Esophagus (tissue), 2 donors: ENCODE data around the gene KDM4B. TPM values are rescaled to one million over a fixed set of nuclear protein-coding genes. Genes with fewer than 3 reads are reported as not detected.
"Not testable (repeated sequence)": the region's sequence is repeated elsewhere in the genome, so short reads cannot be mapped to it uniquely, and the experiment has no call there.

Experiments
- H3K27ac ChIP-seq, 2 donors: one replicate each; pipeline ENCODE4 v1.5.1; 2013; ENCODE audit warnings: low read depth in 2 of 2, mild to moderate bottlenecking in 2 of 2, inconsistent platforms in 1 of 2, low read length in 1 of 2, moderate library complexity in 1 of 2
- H3K27me3 ChIP-seq, 2 donors: one replicate each; pipeline ENCODE4 v1.6.1; 2013; ENCODE audit warnings: low read length in 2 of 2, control low read depth in 1 of 2, mild to moderate bottlenecking in 1 of 2; ENCODE audit not compliant: insufficient read depth in 2 of 2, control insufficient read depth in 1 of 2
- H3K36me3 ChIP-seq, 2 donors: one replicate each; pipeline ENCODE4 v1.6.1; 2013; ENCODE audit warnings: low read length in 1 of 2; ENCODE audit not compliant: control insufficient read depth in 2 of 2, insufficient read depth in 2 of 2
- H3K4me1 ChIP-seq, 2 donors: one replicate each; pipeline ENCODE4 v1.6.1; 2013; ENCODE audit warnings: low read length in 1 of 2; ENCODE audit not compliant: control insufficient read depth in 2 of 2, insufficient read depth in 2 of 2
- H3K4me3 ChIP-seq, 2 donors: one replicate each; pipeline ENCODE4 v1.5.1; 2013; ENCODE audit warnings: low read length in 2 of 2, mild to moderate bottlenecking in 2 of 2, low read depth in 1 of 2, moderate library complexity in 1 of 2
- H3K9me3 ChIP-seq, 2 donors: one replicate each; pipeline ENCODE4 v1.6.1; 2013; ENCODE audit warnings: mild to moderate bottlenecking in 2 of 2, low read depth in 1 of 2, low read length in 1 of 2, moderate library complexity in 1 of 2; ENCODE audit not compliant: control insufficient read depth in 2 of 2, insufficient read depth in 1 of 2
- WGBS, 2 donors: extraction: QIAGEN DNeasy Blood & Tissue Kit; methylation state at CpG; one replicate each; pipeline ENCODE4 v1.1.7; 2013; 5-methylcytosine and 5-hydroxymethylcytosine counted together
- polyA plus RNA-seq, 2 donors: library from polyadenylated mRNA; stranded (reverse); fragments of 200-250 nt; gene quantifications; one replicate each; pipeline ENCODE4 v1.2.3, GENCODE V29; 2013
- donor health status: healthy with polysubstance abuse.
- donor health status: Bipolar disorder and iron deficiency.

The KDM4B gene
- polyA plus RNA-seq, 2 donors: 10.7 to 26.7 TPM

- Histone ChIP-seq H3K9me3 (no peaks in the 10 kb centered on the region), H3K27me3 (no peaks in the 10 kb centered on the region), H3K36me3 (no peaks in the 10 kb centered on the region), H3K4me3 (no peak overlapping the region), H3K4me1 (no peaks in the 10 kb centered on the region), H3K27ac (no peak overlapping the region)
- 50 to 57% methylated on average over 7 of the region's 7 CpGs for WGBS, 2 donors
Observed at GRCh38 chr19:5186293-5187050, 217.6 kb downstream of the KDM4B start.

- Histone ChIP-seq H3K36me3 (no peaks in the 10 kb centered on the region), H3K4me1 (no peaks in the 10 kb centered on the region), H3K27me3 (no peaks in the 10 kb centered on the region), H3K9me3 (no peaks in the 10 kb centered on the region), H3K4me3 (no peak overlapping the region), H3K27ac (no peak overlapping the region)
- WGBS, 2 donors: 60 to 61% methylated on average over 19 of the region's 19 CpGs
Observed at GRCh38 chr19:5188548-5189317, 219.8 kb downstream of the KDM4B start.

- H3K9me3 ChIP-seq: no peaks in the 10 kb centered on the region
- no peak overlapping the region for H3K4me3 ChIP-seq
- no peaks in the 10 kb centered on the region for H3K27me3 ChIP-seq
- no peaks in the 10 kb centered on the region for H3K4me1 ChIP-seq
- H3K27ac ChIP-seq: no peak overlapping the region
- H3K36me3 ChIP-seq: no peaks in the 10 kb centered on the region
- 32 to 49% methylated on average over 6 of the region's 6 CpGs for WGBS, 2 donors
Observed at GRCh38 chr19:5189318-5189607, 220.3 kb downstream of the KDM4B start.

GRCh38 chr19:5191091-5191490, 222.2 kb downstream of the KDM4B start:
- WGBS, 2 donors: 83 to 93% methylated on average over 5 of the region's 5 CpGs
- Histone ChIP-seq H3K9me3 (no peaks in the 10 kb centered on the region), H3K4me3 (no peak overlapping the region), H3K4me1 (no peaks in the 10 kb centered on the region), H3K27me3 (no peaks in the 10 kb centered on the region), H3K36me3 (no peaks in the 10 kb centered on the region), H3K27ac (no peak overlapping the region)

GRCh38 chr19:5192568-5192967, 223.7 kb downstream of the KDM4B start:
- no peak overlapping the region for H3K4me3 ChIP-seq
- H3K27me3 ChIP-seq: no peaks in the 10 kb centered on the region
- H3K27ac ChIP-seq: no peak overlapping the region
- no peaks in the 10 kb centered on the region for H3K36me3 ChIP-seq
- no peaks in the 10 kb centered on the region for H3K4me1 ChIP-seq
- H3K9me3 ChIP-seq: no peaks in the 10 kb centered on the region
- 80 to 89% methylated on average over 5 of the region's 5 CpGs for WGBS, 2 donors

GRCh38 chr19:5193192-5193591, 224.3 kb downstream of the KDM4B start:
- Histone ChIP-seq H3K4me3 (no peak overlapping the region), H3K36me3 (no peaks in the 10 kb centered on the region), H3K27ac (no peak overlapping the region), H3K4me1 (no peaks in the 10 kb centered on the region), H3K9me3 (no peaks in the 10 kb centered on the region), H3K27me3 (no peaks in the 10 kb centered on the region)
- WGBS, 2 donors: 31 to 53% methylated on average over 7 of the region's 7 CpGs

GRCh38 chr19:5194641-5195040, 225.7 kb downstream of the KDM4B start:
- Histone ChIP-seq H3K27me3 (no peaks in the 10 kb centered on the region), H3K9me3 (no peaks in the 10 kb centered on the region), H3K36me3 (no peaks in the 10 kb centered on the region), H3K4me1 (no peaks in the 10 kb centered on the region), H3K27ac (no peak overlapping the region), H3K4me3 (no peak overlapping the region)
- WGBS, 2 donors: 90 to 97% methylated on average over 4 of the region's 4 CpGs

- not testable (repeated sequence) for H3K36me3 ChIP-seq, H3K9me3 ChIP-seq, H3K27ac ChIP-seq, H3K4me1 ChIP-seq, H3K4me3 ChIP-seq, H3K27me3 ChIP-seq
- WGBS, 2 donors: 74 to 83% methylated on average over 3 of the region's 3 CpGs
Observed at GRCh38 chr19:5195587-5195986, 226.7 kb downstream of the KDM4B start.

- Histone ChIP-seq H3K4me1 (no peaks in the 10 kb centered on the region), H3K4me3 (no peak overlapping the region), H3K36me3 (no peaks in the 10 kb centered on the region), H3K27me3 (no peaks in the 10 kb centered on the region), H3K27ac (no peak overlapping the region), H3K9me3 (peaks cover 3 to 4% of the 10 kb centered on the region in 2 donors)
- WGBS, 2 donors: 94 to 95% methylated on average over 5 of the region's 5 CpGs
Observed at GRCh38 chr19:5196832-5197231, 227.9 kb downstream of the KDM4B start.

- no peak overlapping the region for H3K4me3 ChIP-seq
- peaks cover 4 to 6% of the 10 kb centered on the region in 2 donors for H3K9me3 ChIP-seq
- no peaks in the 10 kb centered on the region for H3K36me3 ChIP-seq
- no peak overlapping the region for H3K27ac ChIP-seq
- no peaks in the 10 kb centered on the region for H3K27me3 ChIP-seq
- no peaks in the 10 kb centered on the region for H3K4me1 ChIP-seq
- WGBS, 2 donors: 87 to 92% methylated on average over 4 of the region's 4 CpGs
Observed at GRCh38 chr19:5200844-5201243, 231.9 kb downstream of the KDM4B start.
